ENCODE measurements around the gene SRMS. TPM values are rescaled to one million over a fixed set of nuclear protein-coding genes. Genes with fewer than 3 reads are reported as not detected.

The SRMS gene
- total RNA-seq, 1 experiment from 2014 or later, result 0.79 TPM

- H2BK20ac ChIP-seq (ENCODE audit: low read depth, low read length, poor library complexity, severe bottlenecking), result no peak overlapping the region
- H3K4ac ChIP-seq (ENCODE audit: low read depth, low read length), result no peak overlapping the region
- no peak overlapping the region for H3K9ac ChIP-seq (ENCODE audit: extremely low read depth, insufficient read length, low read length)
- no peak overlapping the region for H4K91ac ChIP-seq (ENCODE audit: insufficient read length, low read depth, low read length)
- no peak overlapping the region for H2BK15ac ChIP-seq (ENCODE audit: low read depth, low read length)
- H4K20me1 ChIP-seq (ENCODE audit: control insufficient read depth, insufficient read depth, insufficient read length), result peaks cover 2% of the 10 kb centered on the region
- no peak overlapping the region for H2AK5ac ChIP-seq (ENCODE audit: insufficient read length, low read length)
- TF ChIP-seq, protein P1, sequence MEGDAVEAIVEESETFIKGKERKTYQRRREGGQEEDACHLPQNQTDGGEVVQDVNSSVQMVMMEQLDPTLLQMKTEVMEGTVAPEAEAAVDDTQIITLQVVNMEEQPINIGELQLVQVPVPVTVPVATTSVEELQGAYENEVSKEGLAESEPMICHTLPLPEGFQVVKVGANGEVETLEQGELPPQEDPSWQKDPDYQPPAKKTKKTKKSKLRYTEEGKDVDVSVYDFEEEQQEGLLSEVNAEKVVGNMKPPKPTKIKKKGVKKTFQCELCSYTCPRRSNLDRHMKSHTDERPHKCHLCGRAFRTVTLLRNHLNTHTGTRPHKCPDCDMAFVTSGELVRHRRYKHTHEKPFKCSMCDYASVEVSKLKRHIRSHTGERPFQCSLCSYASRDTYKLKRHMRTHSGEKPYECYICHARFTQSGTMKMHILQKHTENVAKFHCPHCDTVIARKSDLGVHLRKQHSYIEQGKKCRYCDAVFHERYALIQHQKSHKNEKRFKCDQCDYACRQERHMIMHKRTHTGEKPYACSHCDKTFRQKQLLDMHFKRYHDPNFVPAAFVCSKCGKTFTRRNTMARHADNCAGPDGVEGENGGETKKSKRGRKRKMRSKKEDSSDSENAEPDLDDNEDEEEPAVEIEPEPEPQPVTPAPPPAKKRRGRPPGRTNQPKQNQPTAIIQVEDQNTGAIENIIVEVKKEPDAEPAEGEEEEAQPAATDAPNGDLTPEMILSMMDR (conservative IDR thresholded peaks at IDR 0.05), result no peak
- peak; percentile 46 for DNase-seq
- H3K27ac Mint-ChIP-seq, result no peak overlapping the region
- H3K79me2 ChIP-seq (ENCODE audit: insufficient read depth, low read length), result no peaks in the 10 kb centered on the region
- no peak overlapping the region for H4K5ac ChIP-seq (ENCODE audit: insufficient read length, low read depth, low read length)
- peaks cover 4 to 10% of the 10 kb centered on the region in 2 experiments; a peak in 3 of 4 replicates for H3K4me1 Mint-ChIP-seq
- H3K9me3 ChIP-seq (ENCODE audit: control insufficient read depth, low read depth, low read length), result no peaks in the 10 kb centered on the region
- H3K36me3 Mint-ChIP-seq (ENCODE audit: insufficient read depth in 1 of 3, low read depth in 3 of 3), result peaks cover 0 to 6% (median 0%) of the 10 kb centered on the region in 3 experiments; a peak in 1 of 7 replicates
- no peak overlapping the region for H4K8ac ChIP-seq (replicated peaks; ENCODE audit: insufficient read length, low read depth, low read length)
- H3K56ac ChIP-seq (ENCODE audit: insufficient read length, low read depth, low read length), result no peak overlapping the region
- no peak overlapping the region for H2BK12ac ChIP-seq (ENCODE audit: insufficient read length, low read depth, low read length)
- H3K23ac ChIP-seq (ENCODE audit: insufficient read length, low read depth, low read length), result no peak overlapping the region
- no peaks in the 10 kb centered on the region for H3K79me1 ChIP-seq (ENCODE audit: insufficient read depth, low read depth, low read length, poor library complexity, severe bottlenecking)
- H3K23me2 ChIP-seq (ENCODE audit: insufficient read length, low read depth, low read length, poor library complexity, severe bottlenecking), result peaks cover 5% of the 10 kb centered on the region
- peaks cover 4% of the 10 kb centered on the region; the same call in 1 of the 2 replicates for H3K27me3 ChIP-seq (ENCODE audit: insufficient read depth, low read length)
- no peak overlapping the region for H2AFZ ChIP-seq (ENCODE audit: low read length)
- no peak overlapping the region for H2BK120ac ChIP-seq (ENCODE audit: low read depth, low read length, poor library complexity, severe bottlenecking)
- H3K18ac ChIP-seq (ENCODE audit: insufficient read length, low read depth, low read length), result no peak overlapping the region
- peaks cover 57% of the 10 kb centered on the region for H3K27me3 Mint-ChIP-seq (ENCODE audit: low read depth)
- no peak overlapping the region for H3K14ac ChIP-seq (ENCODE audit: insufficient read depth, low read length)
- H3T11ph ChIP-seq (ENCODE audit: low read length), result no peak overlapping the region
- no peak overlapping the region for H3K27ac ChIP-seq (ENCODE audit: insufficient read length, low read depth, low read length)
- no peak overlapping the region for H2BK5ac ChIP-seq (ENCODE audit: insufficient read length, low read length)
- no peaks in the 10 kb centered on the region; a peak in 1 of 5 replicates for H3K9me3 Mint-ChIP-seq
- H3K4me3 Mint-ChIP-seq, result peak overlapping the region; percentile 43 to 70; a peak in 3 of 5 replicates
- WGBS (ENCODE audit: extremely low coverage, insufficient read length, low lambda C conversion rate), result no CpG with 5 or more reads among the region's 48 CpGs
- H3K4me1 ChIP-seq (ENCODE audit: insufficient read depth, low read length), result no peaks in the 10 kb centered on the region
- H3K4me2 ChIP-seq (ENCODE audit: insufficient read depth, insufficient read length, low read length), result peak overlapping the region; percentile 34
Observed at GRCh38 chr20:63499338-63499969, 48.1 kb downstream of the SRMS start.

Measured in H9 (cell line).